Stimulated activated CD4-positive, alpha-beta T cell treated with anti-CD3 and anti-CD28 coated beads, Interleukin-4, amount 100 ng/mL, for 24 hours (primary cell): ENCODE measurements around the gene TRIM3.
"Not testable (repeated sequence)": the region's sequence is repeated elsewhere in the genome, so short reads cannot be mapped to it uniquely, and the experiment has no call there.

Experiments
- DNase-seq: peaks from one replicate; pipeline ENCODE4 v3.0.0-alpha.2; 2020

TRIM3 gene

DNA sequence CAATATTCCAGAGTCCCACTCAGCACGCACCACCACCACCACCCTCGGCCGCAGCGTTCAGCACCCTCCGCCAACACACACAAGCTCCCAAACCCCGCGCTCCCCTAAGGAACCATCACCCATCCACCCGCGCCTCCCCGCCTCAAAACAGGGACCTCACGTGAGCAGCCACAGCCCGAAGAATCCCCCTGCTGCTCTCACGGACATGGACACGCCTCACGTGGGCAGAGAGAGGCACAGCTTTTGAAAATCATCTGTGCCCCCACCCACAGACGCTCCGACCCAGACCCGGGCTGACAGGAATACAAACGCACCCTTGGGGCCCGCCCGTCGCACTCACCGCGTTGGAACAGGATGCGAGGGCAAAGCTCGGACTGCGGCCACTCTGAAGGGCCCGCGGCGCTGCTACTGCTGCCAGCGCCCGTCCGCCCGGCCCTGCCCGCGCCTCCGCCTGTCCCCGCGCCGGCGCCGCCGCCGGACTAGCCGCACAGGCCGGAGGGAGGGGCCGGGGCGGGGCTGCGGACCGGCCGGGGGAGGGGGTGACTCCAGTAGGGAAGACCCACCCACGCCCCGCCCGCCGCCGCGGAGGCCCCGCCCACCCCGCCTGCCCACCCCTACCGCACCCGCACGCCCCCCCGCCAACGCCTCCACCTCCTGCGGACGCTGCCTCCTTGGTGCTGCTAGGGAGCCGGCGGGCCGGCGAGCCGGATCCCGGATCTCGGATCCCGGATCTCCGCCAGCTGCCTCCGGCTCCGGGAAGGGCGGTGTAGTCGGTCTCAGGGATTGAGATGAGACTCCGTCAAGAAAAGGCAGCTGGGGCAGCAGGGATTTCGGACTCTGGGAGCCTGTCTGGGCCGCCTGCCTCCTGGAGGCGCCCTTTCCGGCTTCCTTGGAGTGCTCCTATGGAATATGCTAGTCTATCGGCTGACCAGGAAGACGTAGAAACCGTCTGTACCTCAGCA lies at the start of gene TRIM3:
TSS of gene TRIM3 (minus strand) at position 491 of the 962 bp plus-strand sequence. CDS start 8,246 bp downstream, outside the sequence.
- DNase-seq, result peak; percentile 61

DNA sequence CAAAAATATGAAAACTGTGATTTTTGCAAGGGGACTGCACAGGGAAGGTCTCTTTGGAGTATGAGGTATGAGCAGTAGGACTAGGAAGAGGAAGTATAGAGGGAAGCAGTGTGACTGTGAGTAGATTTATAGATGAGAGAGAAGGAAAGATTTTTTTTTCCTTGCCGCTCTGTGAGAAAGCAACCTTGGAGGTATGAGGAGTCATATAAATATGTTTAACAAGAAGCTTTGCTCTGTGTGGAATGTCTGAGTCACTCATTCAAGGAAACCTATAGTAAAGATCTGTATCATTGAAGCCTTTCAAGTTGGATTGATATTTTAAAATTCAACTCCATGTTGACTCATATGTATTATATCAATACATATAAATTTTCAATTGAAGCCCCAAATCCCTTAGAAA lies 49.5 kb upstream of the TRIM3 start:
- DNase-seq, result no peak

DNA sequence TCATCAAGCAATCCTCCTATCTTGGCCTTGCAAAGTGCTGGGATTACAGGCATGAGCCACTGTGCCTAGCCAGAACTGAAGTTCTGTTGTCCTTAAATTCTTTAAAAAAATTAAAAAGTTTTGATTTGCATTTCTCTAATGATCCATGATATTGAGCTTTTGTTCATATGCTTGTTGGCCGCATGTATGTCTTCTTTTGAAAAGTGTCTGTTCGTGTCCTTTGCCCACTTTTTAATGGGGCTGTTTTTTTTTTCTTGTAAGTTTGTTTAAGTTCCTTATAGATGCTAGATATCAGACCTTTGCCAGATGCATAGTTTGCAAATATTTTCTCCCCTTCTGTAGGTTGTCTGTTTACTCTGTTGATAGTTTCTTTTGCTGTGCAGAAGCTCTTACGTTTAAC lies 48.2 kb upstream of the TRIM3 start:
- DNase-seq, result not testable (repeated sequence)

DNA sequence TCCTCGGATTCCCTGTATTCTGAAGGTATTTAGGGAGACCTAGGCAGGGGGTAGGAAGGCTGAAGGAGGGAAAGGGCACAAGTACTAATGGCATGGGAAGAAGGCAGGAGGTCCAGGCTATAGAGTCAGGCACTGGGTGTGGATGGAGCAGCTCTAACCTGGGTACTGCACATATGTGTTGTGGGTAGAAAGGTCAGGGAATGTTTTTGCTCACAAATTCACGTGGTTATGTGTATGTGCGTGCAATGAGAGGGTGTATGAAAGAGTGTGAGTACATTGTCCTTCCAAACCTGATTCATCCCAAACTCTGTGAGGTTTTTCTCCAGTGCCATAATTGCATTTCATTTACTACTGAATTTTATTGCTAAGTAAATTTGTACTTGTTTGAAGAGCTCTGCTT lies 46.5 kb upstream of the TRIM3 start:
- no peak for DNase-seq

DNA sequence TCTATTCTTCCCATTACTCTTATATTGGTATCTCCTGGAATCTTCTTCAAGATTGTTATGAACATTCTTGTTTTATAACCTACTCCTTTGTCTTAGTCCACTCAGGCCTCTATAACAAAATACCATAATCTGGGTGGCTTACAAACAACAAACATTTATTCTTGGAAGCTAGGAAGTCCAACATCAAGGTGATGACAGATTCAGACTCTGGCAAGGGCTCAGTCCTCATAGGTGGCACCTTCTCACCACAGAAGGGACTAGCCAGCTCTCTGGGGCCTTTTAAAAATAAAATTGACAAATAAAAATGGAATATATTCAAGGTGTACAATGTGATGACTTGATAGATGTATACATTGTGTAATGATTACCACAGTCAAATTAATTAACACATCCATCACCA lies 43.1 kb upstream of the TRIM3 start:
- no peak for DNase-seq

DNA sequence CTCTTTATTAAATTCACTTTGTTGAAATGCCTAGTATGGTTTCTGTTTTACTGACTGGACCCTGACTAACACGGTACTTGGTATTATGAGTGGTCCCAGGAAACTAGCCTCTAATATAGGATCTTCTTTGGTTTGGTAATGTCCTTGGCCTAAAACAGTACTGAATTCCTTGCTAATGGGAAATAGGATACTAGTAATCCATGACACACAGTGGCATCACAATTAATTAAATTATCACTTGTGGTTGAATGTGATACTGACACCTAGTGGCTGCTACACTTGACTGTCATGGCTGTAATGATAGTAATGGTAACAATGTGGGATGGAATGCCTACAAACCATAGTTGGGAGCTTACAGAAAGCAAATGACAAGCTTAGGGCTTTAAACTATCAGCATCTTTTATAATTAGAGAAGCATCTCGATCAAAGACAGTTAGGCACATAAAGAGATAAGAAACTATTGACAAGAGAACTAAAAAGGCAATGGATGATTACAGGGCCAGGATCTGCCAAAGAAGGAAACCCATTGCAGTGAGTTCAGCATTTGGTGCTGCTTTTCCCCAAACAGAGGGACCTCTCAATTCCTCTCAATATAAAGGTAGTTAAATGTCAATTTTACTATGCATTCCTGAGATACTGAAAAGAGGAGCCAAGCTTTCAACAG lies 32.0 kb upstream of the TRIM3 start:
- peak; percentile 12 for DNase-seq

DNA sequence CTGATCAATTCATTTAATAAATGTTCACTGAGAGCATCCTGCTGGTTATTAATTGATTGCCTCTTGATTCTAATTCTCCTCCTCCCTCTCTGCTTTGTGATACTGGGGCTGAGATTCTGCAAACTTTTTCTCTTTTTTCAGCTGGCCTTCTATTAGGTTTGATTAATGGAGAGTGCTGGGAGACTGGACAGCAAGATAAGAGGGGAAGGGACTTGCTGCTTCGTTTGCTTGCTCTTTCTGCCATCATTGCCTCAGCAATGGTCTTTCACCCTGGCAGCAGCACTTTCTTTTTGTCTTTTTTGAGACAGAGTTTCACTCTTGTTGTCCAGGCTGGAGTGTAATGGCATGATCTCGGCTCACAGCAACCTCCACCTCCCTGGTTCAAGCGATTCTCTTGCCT lies 30.4 kb upstream of the TRIM3 start:
- DNase-seq, result no peak

DNA sequence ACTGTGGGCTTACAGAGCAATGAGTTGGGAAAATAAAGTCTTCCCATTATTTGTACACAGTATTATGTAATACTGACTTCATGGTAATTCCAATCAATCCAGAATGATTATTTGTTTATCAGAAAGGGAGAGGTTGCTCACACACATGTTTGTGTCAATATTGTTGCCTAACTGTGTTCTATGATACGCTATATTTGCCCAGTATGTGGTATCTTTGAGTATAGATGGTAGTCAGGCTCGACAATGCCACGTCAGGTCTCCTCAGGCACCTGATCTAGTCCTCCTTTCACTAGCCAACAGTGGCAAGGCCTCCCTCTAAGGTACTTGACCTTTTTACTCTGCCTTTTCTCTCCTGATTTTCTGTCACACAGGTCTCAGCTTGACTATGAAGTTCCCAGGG lies 28.6 kb upstream of the TRIM3 start:
- no peak for DNase-seq

DNA sequence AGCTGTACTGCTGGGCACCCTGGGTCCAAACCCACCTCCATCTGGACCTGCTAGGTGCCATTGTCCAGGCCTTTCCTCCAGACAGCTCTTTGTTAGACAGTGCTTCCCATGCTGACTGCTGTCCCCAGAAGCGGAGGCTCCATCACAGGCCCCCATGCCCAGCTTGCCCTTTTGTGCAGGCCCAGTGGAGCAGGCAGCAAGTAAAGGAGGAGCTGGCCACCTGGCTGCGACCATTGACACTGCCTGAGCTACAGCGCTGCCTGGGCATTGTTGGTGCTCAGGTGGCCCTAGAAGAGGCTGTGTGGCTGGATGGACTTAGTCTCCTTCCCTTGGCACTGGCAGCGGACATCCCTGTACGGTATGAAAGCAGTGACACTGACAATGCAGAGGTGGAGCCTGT lies 24.8 kb upstream of the TRIM3 start:
- DNase-seq, result no peak

DNA sequence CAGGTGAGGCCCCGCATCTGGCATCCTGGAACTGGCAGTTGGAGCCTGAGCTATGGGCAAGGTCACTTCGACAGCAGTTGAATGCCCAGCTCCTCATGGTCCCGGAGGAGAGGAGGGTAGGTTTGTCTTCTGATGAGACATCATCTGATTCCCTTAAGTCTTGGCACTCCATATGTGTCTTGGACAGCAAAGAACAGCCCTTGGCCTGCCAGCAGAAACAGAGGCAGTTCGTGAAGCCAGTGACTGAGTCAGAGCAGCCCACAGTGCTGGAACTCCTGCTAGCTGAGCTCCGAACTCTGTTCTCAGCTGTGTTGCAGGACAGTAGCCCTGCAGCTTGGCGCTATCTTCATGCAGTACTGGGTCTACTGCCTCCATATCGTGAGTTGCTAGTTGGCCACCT lies 24.4 kb upstream of the TRIM3 start:
- no peak for DNase-seq

DNA sequence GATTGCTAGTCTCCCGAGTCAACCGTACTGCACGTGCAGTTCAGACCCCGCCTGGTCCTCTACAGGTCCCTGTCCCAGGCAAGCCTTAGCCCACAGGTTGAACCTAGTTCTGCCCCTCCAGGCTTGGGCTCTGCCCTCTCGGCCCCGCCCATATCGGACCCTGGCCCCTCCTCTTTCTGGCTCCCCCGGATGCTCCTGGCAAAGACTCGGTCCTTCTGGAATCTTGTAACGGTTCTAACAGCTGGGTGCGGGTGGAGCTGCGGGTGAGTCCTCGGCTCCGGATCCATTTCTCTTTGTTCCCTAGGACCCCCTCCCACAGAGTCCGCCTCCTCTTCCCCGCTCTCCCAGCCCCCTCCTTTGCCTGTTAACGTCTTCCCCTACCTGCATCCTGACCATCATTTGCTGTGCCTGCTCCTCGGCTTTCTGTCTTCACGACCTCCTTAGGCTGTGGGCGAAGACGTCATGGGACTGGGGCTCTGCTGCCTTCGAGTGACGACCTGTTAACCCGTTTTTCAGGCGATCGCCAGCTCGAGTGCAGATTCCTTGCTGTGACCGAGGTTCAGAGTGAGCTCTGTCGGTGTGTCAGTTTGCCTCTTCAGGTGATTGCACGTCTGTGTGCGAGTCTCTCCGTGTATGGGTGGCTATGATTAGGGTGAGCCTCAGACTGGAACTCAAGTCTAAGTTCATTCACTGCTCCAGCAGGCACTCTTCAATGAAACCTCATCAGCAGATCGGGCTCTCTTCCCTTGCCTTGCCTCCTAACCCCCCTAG lies 23.5 kb upstream of the TRIM3 start, which contains the start of gene DNHD1:
TSS of gene DNHD1 (plus strand) at position 212 of the 771 bp plus-strand sequence. CDS start 936 bp downstream, outside the sequence.
- DNase-seq, result no peak

DNA sequence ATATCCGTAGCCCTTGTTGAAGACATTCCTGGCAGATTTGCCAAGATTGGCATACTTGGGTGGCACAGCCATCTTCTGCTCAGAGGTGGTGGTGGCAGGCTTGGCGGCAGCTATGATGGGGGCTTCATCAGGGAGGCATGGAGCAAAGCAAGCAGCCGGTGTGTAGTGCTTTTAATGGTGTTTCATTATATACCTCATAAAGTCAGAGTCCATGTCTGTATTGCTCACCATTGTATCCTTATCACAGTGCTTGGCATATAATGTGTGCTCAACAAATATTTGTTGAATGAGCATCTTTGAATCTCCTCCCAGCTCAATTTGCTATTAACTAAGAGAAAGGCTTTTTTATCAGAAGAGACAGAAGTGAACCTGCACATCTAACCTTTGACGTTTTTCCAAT lies 15.6 kb upstream of the TRIM3 start:
- no peak for DNase-seq

DNA sequence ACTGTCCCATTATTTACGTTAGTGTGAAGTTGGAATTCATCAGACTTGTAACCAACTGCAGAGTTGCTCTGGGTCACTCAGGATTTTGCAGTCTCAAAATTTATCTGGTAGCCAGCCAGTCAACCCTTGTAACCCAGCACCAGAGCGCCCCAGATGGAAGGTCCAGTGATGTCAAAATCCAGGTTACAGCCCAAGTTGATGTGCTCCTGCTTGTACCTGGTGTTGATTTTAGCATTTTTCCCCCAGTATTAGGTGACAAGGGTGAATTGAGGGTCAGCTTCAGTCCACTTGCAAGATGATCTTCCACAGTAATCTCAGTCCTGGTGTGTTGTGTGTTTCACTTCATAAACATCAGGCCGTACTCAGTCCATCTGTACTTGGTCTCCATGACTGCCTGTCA lies 15.1 kb upstream of the TRIM3 start:
- no peak for DNase-seq

DNA sequence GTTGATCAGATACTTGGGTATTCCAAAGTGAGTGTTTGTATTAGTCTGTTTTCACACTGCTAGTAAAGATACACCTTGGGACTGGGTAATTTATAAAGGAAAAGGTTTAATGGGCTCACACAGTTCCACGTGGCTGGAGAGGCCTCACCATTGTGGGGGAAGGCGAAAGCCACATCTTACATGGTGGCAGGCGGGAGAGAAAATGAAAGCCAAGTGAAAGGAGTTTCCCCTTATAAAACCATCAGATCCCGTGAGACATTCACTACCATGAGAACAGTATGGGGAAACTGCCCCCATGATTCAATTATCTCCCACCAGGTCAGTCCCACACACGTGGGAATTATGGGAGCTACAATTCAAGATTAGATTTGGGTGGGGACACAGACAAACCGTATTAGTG lies 14.6 kb upstream of the TRIM3 start:
- DNase-seq, result no peak

DNA sequence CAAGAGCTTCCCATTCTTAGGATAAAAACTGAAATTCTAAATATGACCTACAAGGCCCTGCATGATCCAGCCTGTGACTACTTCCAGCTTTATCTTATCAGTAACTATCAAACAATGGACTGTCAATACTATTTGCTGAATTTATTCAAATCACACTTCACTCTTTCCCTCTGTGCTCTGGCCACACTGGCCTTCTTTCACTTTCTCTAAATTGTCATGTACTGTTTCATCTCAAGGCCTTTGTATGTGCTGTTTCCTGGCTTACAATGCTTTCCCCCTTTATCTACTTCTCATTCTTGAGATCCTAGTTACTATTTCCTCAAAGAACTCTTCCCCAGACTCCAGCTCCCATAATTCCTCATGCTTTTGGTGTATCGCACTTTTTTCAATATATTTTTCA lies 13.2 kb upstream of the TRIM3 start:
- no peak for DNase-seq

DNA sequence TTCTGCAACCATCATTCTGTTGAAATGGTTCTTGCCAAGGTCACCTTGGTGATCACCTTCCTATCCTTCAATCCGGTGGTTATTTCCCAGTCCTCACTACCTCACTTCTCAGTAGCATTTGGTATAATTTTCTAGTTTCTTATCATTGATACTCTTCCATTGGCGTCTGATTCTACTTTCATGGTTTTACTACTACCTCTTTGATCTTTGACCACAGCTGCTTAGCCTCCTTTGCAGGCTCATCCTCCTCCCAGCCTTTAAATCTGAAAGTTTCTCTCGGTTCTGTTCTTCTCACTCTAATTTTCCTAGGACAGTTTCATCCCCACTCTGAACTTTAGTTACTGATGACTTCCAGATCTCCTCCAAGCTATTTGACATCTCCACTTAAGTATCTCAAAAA lies 12.5 kb upstream of the TRIM3 start:
- no peak for DNase-seq

DNA sequence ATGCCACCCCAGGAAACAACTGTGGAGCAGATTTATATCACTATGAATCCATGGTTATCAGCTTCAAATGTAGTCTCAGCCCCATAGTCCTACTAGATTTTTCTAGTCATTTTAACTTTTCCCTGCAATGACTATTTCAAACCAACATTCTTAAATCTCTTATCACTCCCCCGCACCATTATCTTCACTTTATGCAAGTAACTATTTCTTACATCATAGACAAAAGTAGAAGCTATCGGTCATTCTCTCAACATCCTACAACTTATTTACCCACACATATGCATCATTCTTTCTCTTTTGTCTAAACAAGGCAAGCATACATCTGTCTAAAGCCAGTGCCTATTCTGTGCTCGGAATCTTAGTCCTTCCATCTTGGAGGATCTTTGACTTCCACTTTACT lies 11.9 kb upstream of the TRIM3 start:
- DNase-seq, result no peak

DNA sequence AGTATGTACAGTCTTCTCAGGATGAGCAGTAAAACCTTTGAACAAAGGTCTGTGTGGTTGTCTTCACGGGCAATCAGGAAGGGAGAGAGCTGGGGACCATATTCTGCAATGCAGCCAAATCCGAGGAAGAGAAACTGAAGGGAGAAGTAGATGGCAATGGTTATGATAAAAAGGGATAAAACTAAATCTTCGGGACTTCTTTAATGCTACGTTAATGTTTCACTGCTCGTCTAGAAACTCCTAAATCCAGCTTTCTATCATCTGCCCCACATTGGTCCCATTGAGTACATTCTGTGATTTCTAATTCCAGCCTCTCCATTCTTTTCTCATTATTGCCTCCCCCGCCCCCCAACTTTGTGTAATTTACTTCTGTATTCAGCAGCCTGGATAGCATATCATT lies 9.3 kb upstream of the TRIM3 start:
- no peak for DNase-seq

DNA sequence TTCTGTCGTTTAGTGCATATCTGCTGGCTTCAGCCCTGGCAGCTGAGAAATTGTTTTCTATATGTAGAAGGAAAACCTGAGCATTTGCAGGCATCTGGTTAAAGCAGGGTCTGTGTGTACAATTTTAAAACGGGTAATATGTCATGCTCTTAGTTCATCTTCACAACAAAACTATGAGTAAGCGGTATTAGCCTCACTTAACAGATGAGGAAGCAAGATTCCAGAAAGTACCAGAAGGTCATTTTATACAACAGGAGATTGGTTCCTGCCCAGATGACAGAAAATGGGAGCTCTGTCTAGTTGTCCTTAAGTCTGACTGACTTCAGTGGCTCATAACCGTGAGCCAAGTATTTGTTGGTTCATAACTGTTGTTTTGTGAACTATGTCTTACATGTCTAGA lies 8.7 kb upstream of the TRIM3 start:
- DNase-seq, result no peak

DNA sequence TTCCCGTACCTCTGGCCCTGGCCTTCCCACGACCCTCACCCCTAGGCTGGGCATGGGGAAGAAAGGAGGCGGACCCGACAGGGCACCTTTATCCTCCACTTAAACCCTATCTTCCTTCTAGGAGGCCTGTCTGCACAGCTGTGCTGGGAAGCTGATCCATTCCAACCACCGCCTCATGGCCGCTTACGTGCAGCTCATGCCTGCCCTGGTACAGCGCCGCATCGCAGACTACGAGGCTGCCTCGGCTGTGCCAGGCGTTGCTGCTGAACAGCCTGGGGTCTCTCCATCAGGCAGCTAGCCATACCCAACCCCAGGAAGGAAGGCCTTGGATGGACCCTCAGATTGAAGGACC lies 8.2 kb upstream of the TRIM3 start:
- no peak for DNase-seq

DNA sequence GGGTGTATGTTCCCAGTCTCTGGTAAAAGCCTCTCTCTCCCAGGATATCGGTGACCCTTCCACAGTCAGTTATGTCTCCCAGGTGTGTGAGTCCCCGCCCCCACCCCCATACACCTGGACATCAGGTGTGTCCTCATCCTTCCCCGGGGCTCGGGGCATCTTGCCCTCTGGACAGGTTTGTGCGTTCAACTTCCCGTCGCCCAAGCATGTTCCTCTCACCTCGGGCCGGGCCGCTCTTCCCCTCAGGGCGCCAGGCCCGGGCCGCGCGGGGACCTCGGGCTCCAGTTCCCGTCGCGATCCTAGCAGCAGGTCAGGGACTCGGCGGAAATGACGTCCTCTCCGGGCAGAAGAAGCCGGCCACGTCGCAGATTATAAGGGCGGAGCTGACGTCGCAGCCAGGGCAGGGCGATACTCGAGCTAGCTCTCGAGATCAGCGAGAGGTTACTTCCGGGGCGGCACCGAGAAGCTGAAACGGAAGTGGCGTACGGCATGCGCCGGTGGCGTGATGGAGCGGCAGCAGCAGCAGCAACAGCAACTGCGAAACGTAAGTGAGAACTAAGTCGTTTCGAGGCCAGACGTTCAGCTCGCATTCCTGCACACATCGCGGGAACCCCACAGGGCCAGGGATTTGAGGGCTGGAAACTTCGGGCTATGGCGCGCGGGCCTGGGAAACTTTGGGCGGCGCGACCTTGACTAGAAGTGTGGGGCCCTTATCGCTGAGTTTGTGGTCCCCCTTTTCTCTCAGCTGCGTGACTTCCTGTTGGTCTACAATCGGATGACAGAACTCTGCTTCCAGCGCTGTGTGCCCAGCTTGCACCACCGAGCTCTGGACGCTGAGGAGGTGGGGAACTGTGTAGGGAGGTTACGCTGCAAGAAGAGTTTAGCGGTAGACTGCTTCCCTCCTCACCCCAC lies 7.5 kb upstream of the TRIM3 start, which contains the start of the genes ARFIP2 and TIMM10B:
TSS of gene ARFIP2 (minus strand) at position 320 of the 912 bp plus-strand sequence. CDS start 910 bp downstream, outside the sequence.
TSS of gene TIMM10B (plus strand) at position 490 of the 912 bp plus-strand sequence. CDS start at position 506, 16 bp downstream.
- peak; percentile 98 for DNase-seq

DNA sequence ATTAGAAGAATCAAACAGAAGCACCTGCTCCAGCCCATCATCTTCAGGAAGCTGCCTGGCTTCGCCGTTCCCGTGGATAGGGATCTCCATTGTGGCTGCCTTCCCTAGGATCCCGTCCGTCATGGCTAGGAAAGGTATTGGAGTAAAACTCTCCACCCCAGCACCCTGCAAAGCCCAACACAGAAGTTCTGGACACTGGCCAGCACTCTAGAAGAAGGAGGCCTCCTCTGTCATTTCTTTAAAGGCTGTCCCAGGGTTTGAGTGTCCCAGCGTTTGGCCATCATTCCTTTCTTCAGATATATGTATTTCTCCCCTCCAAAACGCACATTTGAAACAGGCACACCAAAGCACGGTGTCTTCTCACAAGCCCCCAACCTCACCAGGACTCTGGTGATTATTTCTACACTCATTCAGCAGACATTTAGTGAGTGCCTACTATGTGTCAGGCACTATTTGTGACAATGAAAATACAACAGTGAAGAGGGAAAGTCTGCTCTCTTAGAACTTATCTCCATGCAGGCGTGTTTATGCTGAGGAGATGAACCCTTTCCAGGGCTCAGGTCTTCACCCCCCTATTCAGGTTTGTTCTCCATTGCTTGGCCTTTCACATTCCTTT lies 6.7 kb upstream of the TRIM3 start:
- no peak for DNase-seq
